IMR-90 (cell line): ENCODE results near the gene BANP. TPM values are rescaled to one million over a fixed set of nuclear protein-coding genes. Genes with fewer than 3 reads are reported as not detected.

Source experiments
- ATAC-seq: fragments of 200-7000 bp; cut with Tn5 transposase; 2 replicates; pipeline ENCODE4 v1.9.1; 2020; ENCODE audit warnings: low read depth, mild to moderate bottlenecking, moderate library complexity
- BruUV-seq: library from RNA; stranded (reverse); fragments of 400-500 nt; replicated peaks from 2 replicates; lab custom pipeline; 2021; lab: Mats Ljungman, UMichigan
- CTCF ChIA-PET: fragments of 300-600 bp; formaldehyde crosslinking; extraction: SDS; loops from one replicate; lab custom pipeline; 2021; ENCODE audit warnings: antibody characterized with exemption; lab: Yijun Ruan, JAX
- POLR2A ChIA-PET: fragments of 300-600 bp; sonication (Branson Sonifier 250); formaldehyde crosslinking; loops from one replicate; lab custom pipeline; 2022; ENCODE audit warnings: antibody characterized with exemption; ENCODE audit not compliant: unreplicated experiment; lab: Charles Lee
- DNase-seq: peaks from one replicate; pipeline ENCODE4 v3.0.0; 2013
- H2AFZ ChIP-seq: replicated peaks from 2 replicates; pipeline ENCODE3; 2013; ENCODE audit warnings: low read length, mild to moderate bottlenecking; ENCODE audit not compliant: poor library complexity
- H2AK5ac ChIP-seq: 2 replicates; pipeline ENCODE4 v1.6.1; 2013; ENCODE audit warnings: low read depth, low read length, inconsistent platforms
- H2AK9ac ChIP-seq: replicated peaks from 2 replicates; pipeline ENCODE3; 2013; ENCODE audit warnings: mild to moderate bottlenecking, low read depth, low read length, moderate library complexity; ENCODE audit not compliant: poor library complexity
- H2BK120ac ChIP-seq: 2 replicates; pipeline ENCODE4 v1.6.1; 2013; ENCODE audit warnings: low read depth, low read length, inconsistent platforms
- H2BK15ac ChIP-seq: 3 replicates; pipeline ENCODE4 v1.6.1; 2013; ENCODE audit warnings: low read depth, low read length, inconsistent platforms
- H2BK20ac ChIP-seq: 2 replicates; pipeline ENCODE4 v1.6.1; 2013; ENCODE audit warnings: low read depth, mild to moderate bottlenecking, inconsistent platforms, low read length, moderate library complexity
- H2BK5ac ChIP-seq: 2 replicates; pipeline ENCODE4 v1.6.1; 2013; ENCODE audit warnings: mild to moderate bottlenecking, low read depth, low read length, inconsistent platforms; ENCODE audit not compliant: poor library complexity, severe bottlenecking
- H3K14ac ChIP-seq: replicated peaks from 2 replicates; pipeline ENCODE4 v1.6.1; 2013; ENCODE audit warnings: low read depth, low read length, inconsistent platforms
- H3K18ac ChIP-seq: 2 replicates; pipeline ENCODE4 v1.6.1; 2013; ENCODE audit warnings: low read depth, low read length, control low read depth
- H3K23ac ChIP-seq: 2 replicates; pipeline ENCODE4 v1.6.1; 2013; ENCODE audit warnings: low read depth, low read length, inconsistent platforms
- H3K27ac ChIP-seq: 2 replicates; pipeline ENCODE4 v1.5.1; 2013; ENCODE audit warnings: mild to moderate bottlenecking, control low read depth, low read length; ENCODE audit not compliant: insufficient read depth
- H3K27me3 ChIP-seq: 2 replicates; pipeline ENCODE4 v1.6.1; 2013; ENCODE audit warnings: low read length; ENCODE audit not compliant: control insufficient read depth, insufficient read depth
- H3K36me3 ChIP-seq: 2 replicates; pipeline ENCODE4 v1.6.1; 2013; ENCODE audit warnings: low read length, mixed read lengths; ENCODE audit not compliant: control insufficient read depth, insufficient read depth
- H3K4ac ChIP-seq: 2 replicates; pipeline ENCODE4 v1.6.1; 2013; ENCODE audit warnings: low read depth, low read length, inconsistent platforms
- H3K4me1 ChIP-seq: 2 replicates; pipeline ENCODE4 v1.6.1; 2013; ENCODE audit warnings: low read length, mixed read lengths; ENCODE audit not compliant: control insufficient read depth, insufficient read depth
- H3K4me2 ChIP-seq: 2 replicates; pipeline ENCODE4 v1.6.1; 2013; ENCODE audit warnings: low read depth, mild to moderate bottlenecking, control low read depth, low read length, moderate library complexity
- H3K4me3 ChIP-seq: 2 replicates; pipeline ENCODE4 v1.5.1; 2013; ENCODE audit warnings: low read depth, mild to moderate bottlenecking, control low read depth, low read length, moderate library complexity; ENCODE audit not compliant: insufficient read depth
- H3K56ac ChIP-seq: 2 replicates; pipeline ENCODE4 v1.6.1; 2013; ENCODE audit warnings: low read length, inconsistent platforms; ENCODE audit not compliant: insufficient read depth; ENCODE audit errors: extremely low read depth
- H3K79me1 ChIP-seq, 2 experiments: 2 replicates each; pipeline ENCODE4 v1.6.1; 2013; ENCODE audit warnings: low read length in 2 of 2, inconsistent platforms in 1 of 2, low read depth in 1 of 2
- H3K9ac ChIP-seq: 2 replicates; pipeline ENCODE4 v1.6.1; 2013; ENCODE audit warnings: low read depth, low read length, control low read depth
- H3K9me1 ChIP-seq: 2 replicates; pipeline ENCODE4 v1.6.1; 2013; ENCODE audit warnings: low read length, inconsistent platforms; ENCODE audit not compliant: insufficient read depth
- H3K9me3 ChIP-seq: 2 replicates; pipeline ENCODE4 v1.6.1; 2013; ENCODE audit warnings: low read length; ENCODE audit not compliant: control insufficient read depth, insufficient read depth
- H4K20me1 ChIP-seq: 2 replicates; pipeline ENCODE4 v1.6.1; 2013; ENCODE audit warnings: low read length, inconsistent platforms; ENCODE audit not compliant: insufficient read depth
- H4K5ac ChIP-seq: 2 replicates; pipeline ENCODE4 v1.6.1; 2013; ENCODE audit warnings: mild to moderate bottlenecking, low read depth, low read length, control low read depth
- H4K8ac ChIP-seq, 2 experiments: 2 replicates each; pipeline ENCODE4 v1.6.1; 2013; ENCODE audit warnings: low read depth in 2 of 2, low read length in 2 of 2, control low read depth in 1 of 2, inconsistent platforms in 1 of 2
- H4K91ac ChIP-seq: 2 replicates; pipeline ENCODE4 v1.6.1; 2013; ENCODE audit warnings: low read depth, low read length, inconsistent platforms; ENCODE audit not compliant: insufficient read depth
- BHLHE40 ChIP-seq: fragments of 150-350 bp; IDR thresholded peaks from 2 replicates; pipeline ENCODE4 v1.6.1; 2016; ENCODE audit warnings: mild to moderate bottlenecking, low read depth, low read length
- CEBPB ChIP-seq: IDR thresholded peaks from 2 replicates; pipeline ENCODE4 v1.6.1; 2012; ENCODE audit warnings: low read depth, low read length, improper control_type of control experiment
- CHD1 ChIP-seq: IDR thresholded peaks from 2 replicates; pipeline ENCODE4 v1.6.1; 2012; ENCODE audit warnings: low read depth, low read length, improper control_type of control experiment
- CTCF ChIP-seq: conservative IDR thresholded peaks from 2 replicates; pipeline ENCODE4 v1.5.1; 2012; ENCODE audit warnings: mild to moderate bottlenecking, low read depth, low read length, improper control_type of control experiment
- FOS ChIP-seq: fragments of 150-350 bp; IDR thresholded peaks from 2 replicates; pipeline ENCODE4 v1.6.1; 2016; ENCODE audit warnings: low read depth, low read length
- MAFK ChIP-seq: IDR thresholded peaks from 2 replicates; pipeline ENCODE4 v1.6.1; 2012; ENCODE audit warnings: low read depth, low read length, improper control_type of control experiment
- MAZ ChIP-seq: IDR thresholded peaks from 2 replicates; pipeline ENCODE4 v1.6.1; 2012; ENCODE audit warnings: low read depth, mild to moderate bottlenecking, low read length, improper control_type of control experiment, moderate library complexity, borderline replicate concordance
- NFE2L2 ChIP-seq: fragments of 150-350 bp; IDR thresholded peaks from 2 replicates; pipeline ENCODE4 v1.6.1; 2016; ENCODE audit warnings: low read depth, mild to moderate bottlenecking, low read length
- POLR2A ChIP-seq: IDR thresholded peaks from 2 replicates; pipeline ENCODE4 v1.6.1; 2012; ENCODE audit warnings: mild to moderate bottlenecking, low read depth, low read length
- RCOR1 ChIP-seq: IDR thresholded peaks from 2 replicates; pipeline ENCODE4 v1.6.1; 2012; ENCODE audit warnings: mild to moderate bottlenecking, low read length, improper control_type of control experiment; ENCODE audit not compliant: insufficient replicate concordance
- RFX5 ChIP-seq: IDR thresholded peaks from 2 replicates; pipeline ENCODE4 v1.8.0; 2012; ENCODE audit warnings: low read depth, mild to moderate bottlenecking, low read length, moderate library complexity
- SMC3 ChIP-seq: fragments of 150-350 bp; IDR thresholded peaks from 2 replicates; pipeline ENCODE4 v1.6.1; 2016; ENCODE audit warnings: low read depth, mild to moderate bottlenecking, antibody characterized with exemption, low read length, moderate library complexity
- USF2 ChIP-seq: fragments of 150-350 bp; IDR thresholded peaks from 2 replicates; pipeline ENCODE4 v1.6.1; 2017; ENCODE audit warnings: mild to moderate bottlenecking, antibody characterized with exemption, low read length, low read depth
- WGBS, 2 experiments: methylation state at CpG; one replicate each; pipeline versions ENCODE4 v1.1.5 to v1.1.7; 2013; ENCODE audit warnings: missing lambda C conversion rate in 2 of 2; ENCODE audit not compliant: insufficient read length in 1 of 2; ENCODE audit errors: extremely low coverage in 2 of 2; 5-methylcytosine and 5-hydroxymethylcytosine counted together
- dilution Hi-C: fragments of 300-500 bp; cut with HindIII; formaldehyde crosslinking; loops from one replicate; pipeline ENCODE4 v1.14.3; 2018; ENCODE audit warnings: low sequenced_read_pairs; ENCODE audit not compliant: unreplicated experiment
- in situ Hi-C: fragments of 300-500 bp; cut with MboI; formaldehyde crosslinking; loops from 3 replicates; pipeline ENCODE4 v1.14.3; 2019; ENCODE audit warnings: low sequenced_read_pairs, inconsistent platforms, mixed read lengths
- intact Hi-C: fragments of 100-400 bp; cut with micrococcal nuclease; formaldehyde crosslinking; loops from 2 replicates; pipeline ENCODE4 v1.10.0; 2022
- polyA plus RNA-seq, 3 experiments: library from polyadenylated mRNA; depleted of rRNA; stranded (reverse); fragments of >200 nt; gene quantifications; 2 replicates each; pipeline ENCODE4 v1.2.3, GENCODE V29; 2012; ENCODE audit warnings: low replicate concordance in 1 of 3
- total RNA-seq: library from RNA; depleted of rRNA; stranded (reverse); fragments of >200 nt; gene quantifications from 2 replicates; pipeline ENCODE4 v1.2.3, GENCODE V29; 2012

Gene BANP
- total and polyA plus RNA-seq, 2 of the 4 experiments (the other 2 are of a cell fraction): 17.4 to 17.9 TPM

GRCh38 chr16:88039591-88039990, 88.4 kb downstream of the BANP start:
- CTCF ChIA-PET: no interaction called here
- no peak overlapping the region for H4K91ac ChIP-seq
- no peaks in the 10 kb centered on the region for H3K9me3 ChIP-seq
- H3K4me1 ChIP-seq: peaks cover 2% of the 10 kb centered on the region; the same call in 1 of the 2 replicates
- no peak overlapping the region for H3K14ac ChIP-seq
- no peak overlapping the region for H4K5ac ChIP-seq
- no peak overlapping the region for H3K27ac ChIP-seq
- H2AK5ac ChIP-seq: no peak overlapping the region
- in situ Hi-C loops: no loop called here
- H2AK9ac ChIP-seq: no peak overlapping the region
- dilution Hi-C loops: no loop called here
- TF ChIP-seq RCOR1 (no peak), CEBPB (no peak), CHD1 (no peak), CTCF (no peak), MAFK (no peak), MAZ (no peak), USF2 (no peak), RFX5 (no peak), SMC3 (no peak), POLR2A (no peak), NFE2L2 (no peak), BHLHE40 (no peak), FOS (no peak)
- H3K4me3 ChIP-seq: no peak overlapping the region
- ATAC-seq (no peak), DNase-seq (no peak)
- no peak overlapping the region for H3K23ac ChIP-seq
- H2BK20ac ChIP-seq: no peak overlapping the region
- H3K4me2 ChIP-seq: no peak overlapping the region
- no peak overlapping the region for H4K8ac ChIP-seq
- POLR2A ChIA-PET: no interaction called here
- H3K56ac ChIP-seq: no peak overlapping the region
- no peak overlapping the region for H2BK120ac ChIP-seq
- no peaks in the 10 kb centered on the region for H4K20me1 ChIP-seq
- H3K79me1 ChIP-seq: peaks cover 0 to 10% of the 10 kb centered on the region in 2 experiments; a peak in 1 of 4 replicates
- no peaks in the 10 kb centered on the region for H3K27me3 ChIP-seq
- no peaks in the 10 kb centered on the region for H3K9me1 ChIP-seq
- H3K18ac ChIP-seq: no peak overlapping the region
- no peak overlapping the region for H2BK15ac ChIP-seq
- peaks cover 20% of the 10 kb centered on the region for H3K36me3 ChIP-seq
- BruUV-seq: no TSS peak
- intact Hi-C loops: no loop called here
- no peak overlapping the region for H2AFZ ChIP-seq
- no peak overlapping the region for H2BK5ac ChIP-seq
- H3K4ac ChIP-seq: no peak overlapping the region
- WGBS, 2 experiments: 94% methylated on average over 8 of the region's 11 CpGs; no CpG with 5 or more reads in 1 of the 2 experiments
- H3K9ac ChIP-seq: no peak overlapping the region
